Panc1 (cell line): ENCODE results near the gene NBEAL1. TPM values are rescaled to one million over a fixed set of nuclear protein-coding genes. Genes with fewer than 3 reads are reported as not detected.
A peak's percentile ranks its signal among the peaks of the same experiment; 100 is the strongest.
"Not testable (repeated sequence)": the region's sequence is repeated elsewhere in the genome, so short reads cannot be mapped to it uniquely, and the experiment has no call there.

Source experiments
- ATAC-seq: fragments of 200-7000 bp; cut with Tn5 transposase; 2 replicates; pipeline ENCODE4 v1.9.1; 2020; ENCODE audit warnings: mild to moderate bottlenecking, moderate library complexity
- BruUV-seq: library from RNA; stranded (reverse); fragments of 400-500 nt; replicated peaks from 2 replicates; lab custom pipeline; 2021; lab: Mats Ljungman, UMichigan
- CTCF ChIA-PET: fragments of 300-600 bp; sonication (Branson Sonifier 250); formaldehyde crosslinking; loops from one replicate; lab custom pipeline; 2022; ENCODE audit warnings: antibody characterized with exemption; lab: Charles Lee
- POLR2A ChIA-PET: fragments of 300-600 bp; sonication (Branson Sonifier 250); formaldehyde crosslinking; loops from one replicate; lab custom pipeline; 2022; ENCODE audit warnings: antibody characterized with exemption; lab: Charles Lee
- DNase-seq: peaks from one replicate; pipeline ENCODE4 v3.0.0-alpha.2; 2010; ENCODE audit warnings: low read depth, low spot score
- H3K27ac ChIP-seq: 2 replicates; pipeline ENCODE4 v1.5.1; 2011; ENCODE audit warnings: mild to moderate bottlenecking, low read length, inconsistent platforms
- H3K27me3 ChIP-seq: fragments of 200-500 bp; sonication (Bioruptor generic); 2 replicates; pipeline ENCODE4 v1.6.0; 2014; ENCODE audit warnings: low read length, inconsistent platforms; ENCODE audit not compliant: control insufficient read depth, insufficient read depth
- H3K36me3 ChIP-seq: fragments of 200-500 bp; sonication (Bioruptor generic); 2 replicates; pipeline ENCODE4 v1.5.1; 2014; ENCODE audit warnings: inconsistent platforms, mild to moderate bottlenecking, low read length, moderate library complexity; ENCODE audit not compliant: control insufficient read depth, insufficient read depth
- H3K4me1 ChIP-seq: 2 replicates; pipeline ENCODE4 v1.5.1; 2011; ENCODE audit warnings: inconsistent platforms, mild to moderate bottlenecking, low read length, moderate library complexity; ENCODE audit not compliant: control insufficient read depth, insufficient read depth
- H3K4me3 ChIP-seq, 2 experiments: 2 replicates each; pipeline ENCODE4 v1.5.1; 2011 to 2012; ENCODE audit warnings: low read depth in 2 of 2, low read length in 2 of 2, mild to moderate bottlenecking in 2 of 2, inconsistent platforms in 1 of 2, moderate library complexity in 1 of 2
- H3K9me3 ChIP-seq: fragments of 200-500 bp; sonication (Bioruptor generic); 2 replicates; pipeline ENCODE4 v1.5.1; 2014; ENCODE audit warnings: low read depth, mild to moderate bottlenecking, inconsistent platforms, low read length, moderate library complexity; ENCODE audit not compliant: control insufficient read depth, insufficient read depth
- CTCF ChIP-seq: fragments of 450-650 bp; IDR thresholded peaks from 2 replicates; pipeline ENCODE4 v1.5.1; 2017; ENCODE audit warnings: mild to moderate bottlenecking
- POLR2AphosphoS5 ChIP-seq: IDR thresholded peaks from 2 replicates; pipeline ENCODE4 v1.6.1; 2012; ENCODE audit warnings: mild to moderate bottlenecking, low read depth, low read length, moderate library complexity
- REST ChIP-seq, 2 experiments: IDR thresholded peaks; 2 replicates each; pipeline ENCODE4 v1.6.1; 2011 to 2012; ENCODE audit warnings: low read depth in 2 of 2, control low read depth in 1 of 2, low read length in 1 of 2, mild to moderate bottlenecking in 1 of 2, moderate library complexity in 1 of 2; ENCODE audit not compliant: insufficient read depth in 1 of 2
- SIN3A ChIP-seq: IDR thresholded peaks from 2 replicates; pipeline ENCODE4 v1.6.1; 2012; ENCODE audit warnings: low read depth, mild to moderate bottlenecking, low read length, moderate library complexity, borderline replicate concordance; ENCODE audit not compliant: insufficient read depth
- TCF7L2 ChIP-seq: IDR thresholded peaks from 2 replicates; pipeline ENCODE4 v1.6.1; 2011; ENCODE audit warnings: mild to moderate bottlenecking, low read depth, low read length, inconsistent platforms
- in situ Hi-C: cut with HindIII; loops from 2 replicates; pipeline ENCODE4 v1.10.0; 2016; ENCODE audit warnings: low sequenced_read_pairs, low pct_unique_long_range_greater_than_20kb
- intact Hi-C: fragments of 100-400 bp; cut with micrococcal nuclease; formaldehyde crosslinking; loops from one replicate; pipeline ENCODE4 v1.10.0; 2022; ENCODE audit not compliant: unreplicated experiment
- total RNA-seq: library from RNA; stranded (reverse); gene quantifications from one replicate; pipeline ENCODE4 v1.2.1, GENCODE V29; 2021; ENCODE audit not compliant: unreplicated experiment

Gene NBEAL1
- total RNA-seq, 1 experiment from 2014 or later, result 26.1 TPM

GRCh38 chr2:203225423-203226039 is 210.9 kb downstream of the NBEAL1 start:
- BruUV-seq, result no TSS peak
- ChIA-PET CTCF (no interaction called here), POLR2A (interaction anchor here (0.6 kb wide), 2 partner anchors 210 to 305 kb away, joined by 3 read pairs; no protein-coding TSS in a partner anchor)
- Histone ChIP-seq H3K27me3 (no peaks in the 10 kb centered on the region), H3K36me3 (no peaks in the 10 kb centered on the region), H3K9me3 (no peaks in the 10 kb centered on the region), H3K27ac (no peak overlapping the region), H3K4me1 (no peaks in the 10 kb centered on the region), H3K4me3 (no peak overlapping the region)
- no peak for DNase-seq
- intact Hi-C loops, result no loop called here
- peak; percentile 89 for ATAC-seq
- in situ Hi-C loops, result no loop called here
- TF ChIP-seq CTCF (peak; percentile 86), POLR2AphosphoS5 (no peak), SIN3A (no peak), REST (IDR thresholded peaks at IDR 0.05; ENCODE audit: insufficient read depth in 1 of 2, low read depth in 2 of 2, low read length in 1 of 2) (no peak), TCF7L2 (no peak)

- in situ Hi-C loops, H3K9me3 ChIP-seq, H3K4me1 ChIP-seq, intact Hi-C loops, H3K36me3 ChIP-seq, DNase-seq, BruUV-seq, H3K27me3 ChIP-seq, POLR2A ChIA-PET, H3K4me3 ChIP-seq, H3K27ac ChIP-seq, ATAC-seq, CTCF ChIA-PET: not testable (repeated sequence)
Observed at GRCh38 chr2:203229674-203230073, 215.0 kb downstream of the NBEAL1 start.
